HUDEP-2 (cell line): ENCODE measurements around the gene TOP3A.
A peak's percentile ranks its signal among the peaks of the same experiment; 100 is the strongest.

Experiments
- DNase-seq, 76 experiments: peaks; one replicate each; lab custom pipeline; 2025; ENCODE audit not compliant: unreplicated experiment in 76 of 76; lab: John Stamatoyannopoulos, UW

Gene TOP3A

DNA sequence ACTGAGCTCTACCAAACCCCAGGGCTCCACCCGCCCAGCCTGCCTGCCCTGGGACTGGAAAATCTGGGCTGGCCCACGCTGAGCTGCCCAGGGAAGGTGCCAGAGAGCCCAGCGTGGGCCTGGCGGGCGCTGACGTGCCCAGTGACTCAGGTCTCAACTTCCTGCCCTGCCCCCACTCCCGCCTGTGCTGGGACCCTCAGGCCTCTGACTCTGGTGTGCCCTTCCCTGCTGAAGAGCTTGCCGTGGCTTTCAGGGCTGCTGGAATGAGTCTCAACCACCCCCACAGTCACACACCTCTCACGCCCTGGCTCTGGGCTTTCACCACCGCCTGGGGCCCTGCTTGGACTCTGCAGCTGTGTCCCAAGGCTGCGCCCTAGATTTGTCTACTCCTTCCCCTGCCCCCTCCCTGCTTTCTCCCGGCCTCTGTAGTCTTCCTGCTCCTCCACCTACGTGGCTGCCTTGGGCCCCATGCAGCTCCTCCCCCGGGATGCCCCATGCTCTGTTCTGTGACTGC, 79.0 kb downstream of the TOP3A start:
- DNase-seq = peak in 16 of 76 experiments; percentile 1 to 66 (median 13)

DNA sequence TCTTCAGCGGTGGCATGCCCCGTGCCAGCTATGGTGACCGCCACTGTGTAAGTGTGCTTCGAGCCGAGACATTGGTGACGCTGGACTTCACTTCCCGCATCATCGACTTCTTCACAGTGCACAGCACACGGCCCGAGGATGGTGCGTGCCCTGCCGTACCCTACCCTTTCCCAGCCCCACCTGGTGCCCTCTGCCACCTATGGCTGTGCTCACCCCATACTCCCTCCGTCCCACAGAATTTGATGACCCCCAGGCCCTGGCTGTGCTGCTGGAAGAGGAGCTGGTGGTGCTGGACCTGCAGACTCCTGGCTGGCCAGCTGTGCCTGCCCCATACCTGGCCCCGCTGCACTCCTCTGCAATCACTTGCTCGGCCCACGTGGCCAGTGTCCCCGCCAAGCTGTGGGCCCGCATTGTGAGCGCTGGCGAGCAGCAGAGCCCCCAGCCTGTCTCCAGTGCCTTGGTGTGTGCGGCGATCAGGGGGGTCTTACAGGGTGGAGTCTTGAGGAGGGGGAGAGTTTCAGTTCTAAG, 79.9 kb downstream of the TOP3A start:
- no peak for DNase-seq

DNA sequence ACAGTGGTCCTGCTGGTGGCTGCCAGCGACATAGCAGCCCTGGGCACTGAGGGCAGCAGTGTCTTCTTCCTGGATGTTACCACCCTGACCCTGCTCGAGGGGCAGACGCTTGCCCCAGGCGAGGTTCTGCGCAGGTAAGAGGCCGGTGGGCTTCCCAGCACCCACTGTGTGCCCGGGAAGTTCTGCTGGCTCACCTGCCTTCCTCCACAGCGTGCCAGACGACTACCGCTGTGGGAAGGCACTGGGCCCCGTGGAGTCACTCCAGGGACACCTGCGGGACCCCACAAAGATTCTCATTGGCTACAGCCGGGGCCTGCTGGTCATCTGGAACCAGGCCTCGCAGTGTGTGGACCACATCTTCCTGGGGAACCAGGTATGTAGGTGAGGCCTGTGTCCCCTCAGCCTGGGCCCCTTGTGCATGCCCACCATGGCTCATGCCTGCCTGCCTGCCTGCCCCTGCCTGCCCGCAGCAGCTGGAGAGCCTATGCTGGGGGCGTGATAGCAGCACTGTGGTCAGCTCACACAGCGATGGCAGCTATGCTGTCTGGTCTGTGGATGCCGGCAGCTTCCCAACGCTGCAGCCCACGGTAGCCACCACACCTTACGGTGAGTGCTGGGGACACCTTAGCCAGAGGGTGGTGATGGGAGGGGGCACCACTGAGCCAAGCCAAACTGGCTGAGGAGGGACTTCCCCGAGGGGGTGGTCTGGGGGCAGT, 80.8 kb downstream of the TOP3A start:
- DNase-seq = no peak

DNA sequence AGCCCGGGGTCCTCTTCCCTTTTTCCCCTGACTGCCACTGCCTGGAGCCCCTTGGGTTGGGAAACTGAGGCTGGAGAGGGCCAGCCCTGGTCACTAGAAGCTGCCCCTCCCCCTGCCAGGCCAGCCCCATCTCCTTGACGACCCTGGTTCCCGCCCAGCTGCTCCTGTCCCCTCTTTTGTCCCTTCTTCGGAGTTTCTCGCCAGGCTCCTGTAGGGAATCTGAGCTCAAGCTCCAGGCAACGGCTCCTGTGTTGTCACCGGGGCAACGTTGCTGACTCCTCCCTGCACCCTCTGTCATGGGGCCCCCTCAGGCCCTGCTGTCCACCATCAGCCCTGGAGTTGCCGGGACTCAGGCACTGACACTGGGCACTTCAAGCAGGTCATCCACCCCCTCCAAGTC, 83.6 kb downstream of the TOP3A start:
- no peak for DNase-seq

DNA sequence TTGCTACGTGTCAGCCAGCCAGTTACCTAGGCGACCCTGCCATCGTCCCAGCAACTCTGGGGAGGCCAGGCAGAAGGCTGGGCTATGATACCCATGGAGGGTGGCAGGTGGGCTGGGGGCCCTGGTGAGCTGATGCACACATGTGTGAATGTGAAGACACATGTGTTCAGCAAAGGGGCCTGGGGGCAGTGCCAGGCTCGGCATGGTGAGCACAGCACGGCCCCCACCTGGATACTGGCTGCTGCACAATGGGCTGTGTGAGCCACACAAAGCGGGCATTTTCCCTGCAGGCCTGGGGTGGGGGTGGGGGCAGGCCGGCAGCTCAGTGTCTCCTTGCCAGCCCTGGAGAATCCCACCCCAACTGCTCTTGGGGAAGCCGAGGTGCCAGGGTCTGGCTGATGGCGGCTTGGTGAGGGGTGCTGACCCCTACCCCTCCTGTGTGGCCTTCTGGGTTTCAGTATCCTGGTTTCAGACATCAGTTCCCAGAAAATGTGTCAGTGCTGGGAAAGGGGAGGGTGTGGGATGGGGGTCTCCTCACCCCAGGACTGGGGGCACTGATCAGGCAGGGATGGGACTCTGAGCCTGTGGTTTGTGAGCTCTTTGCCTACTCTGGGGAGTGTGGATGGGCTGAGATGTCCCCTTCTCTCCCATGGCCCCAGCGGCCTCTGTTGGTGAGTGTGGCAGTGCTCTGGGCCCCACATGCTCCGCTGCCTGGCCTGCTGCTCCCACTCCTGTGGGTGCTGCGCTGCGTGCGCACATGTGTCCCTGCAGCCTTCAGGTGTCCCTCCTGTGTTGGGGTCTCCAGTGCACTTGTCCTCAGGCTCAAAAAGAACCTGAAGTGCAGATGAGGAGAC, 84.3 kb downstream of the TOP3A start:
- no peak for DNase-seq

DNA sequence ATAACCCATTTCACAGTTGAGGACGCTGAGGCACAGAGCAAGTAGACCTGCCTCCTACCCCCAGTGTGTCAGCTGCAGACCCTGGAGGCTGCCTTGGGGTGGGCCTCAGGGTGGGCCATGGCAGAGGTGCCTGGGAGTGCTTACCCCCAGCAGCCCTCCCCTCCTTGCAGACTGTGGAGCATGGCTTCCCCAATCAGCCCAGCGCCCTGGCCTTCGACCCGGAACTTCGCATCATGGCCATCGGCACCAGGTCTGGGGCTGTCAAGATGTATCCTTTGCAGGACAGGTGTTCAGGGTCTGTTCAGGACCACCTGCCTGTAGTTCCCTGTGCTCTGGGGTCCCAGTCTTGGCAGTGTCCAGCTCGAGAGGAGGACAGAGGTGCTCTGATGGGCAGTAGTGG, 85.0 kb downstream of the TOP3A start:
- no peak for DNase-seq

DNA sequence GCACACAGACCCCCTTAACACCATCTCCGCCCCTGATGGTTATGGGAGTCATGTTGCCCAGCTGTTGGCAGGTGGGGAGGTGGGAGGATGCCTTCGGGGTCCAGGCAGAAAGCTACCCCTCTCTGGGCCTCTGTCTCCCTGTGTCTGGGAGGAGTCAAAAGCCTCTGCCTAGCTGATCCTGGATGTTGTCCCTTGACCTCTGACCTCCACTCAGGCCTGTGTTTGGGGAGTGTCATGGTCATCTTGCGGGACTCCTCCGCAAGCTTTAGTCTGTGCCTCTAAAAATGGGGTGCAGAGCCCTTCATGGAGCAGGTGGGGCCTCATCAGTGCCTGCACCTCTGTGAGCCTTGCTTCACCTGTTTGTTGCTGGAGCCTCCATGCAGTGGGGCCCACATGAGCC, 85.5 kb downstream of the TOP3A start:
- DNase-seq = no peak

DNA sequence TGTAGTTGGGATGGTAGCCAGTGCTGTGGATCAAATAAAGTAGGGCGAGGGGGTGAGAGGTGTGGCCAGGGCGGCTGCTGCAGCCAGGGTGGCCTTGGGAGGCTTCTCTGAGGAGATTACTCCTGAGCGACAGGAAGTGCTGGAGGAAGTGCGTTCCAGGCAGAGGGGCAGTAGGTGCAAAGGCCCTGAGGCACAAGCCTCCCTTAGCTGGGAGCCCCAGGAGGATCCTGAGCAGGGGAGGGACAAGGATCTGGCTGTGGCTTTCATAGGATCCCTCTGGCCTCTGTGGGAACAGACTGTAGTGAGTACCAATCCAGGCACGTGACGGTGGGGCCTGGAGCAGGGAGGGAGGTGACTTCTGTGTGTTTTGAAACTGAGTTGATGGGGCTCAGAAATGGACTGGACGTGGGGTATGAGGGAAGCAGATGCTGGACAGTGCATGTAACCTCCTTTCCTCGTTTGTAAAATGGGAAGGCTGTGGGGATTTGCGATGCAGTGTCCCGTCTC, 86.6 kb downstream of the TOP3A start:
- no peak for DNase-seq

DNA sequence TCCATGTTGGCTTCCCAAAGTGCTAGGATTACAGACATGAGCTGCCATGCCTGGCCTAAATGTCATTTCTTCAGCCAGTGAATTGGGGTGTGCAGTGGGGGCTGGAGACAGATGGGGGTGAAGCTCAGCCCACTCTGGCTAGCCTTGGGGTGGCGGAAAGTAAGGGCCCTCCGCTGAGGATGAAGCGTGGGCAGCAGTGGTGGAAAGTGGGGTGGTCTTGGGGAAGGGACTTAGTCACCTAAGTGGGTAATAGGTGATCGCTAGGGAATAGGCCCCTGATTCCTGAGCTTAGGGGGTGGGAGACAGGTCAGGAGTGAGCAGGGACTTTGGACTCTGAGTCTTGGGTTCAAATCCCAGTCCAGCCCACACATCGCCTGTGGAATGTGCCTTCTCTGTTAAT, 87.2 kb downstream of the TOP3A start:
- DNase-seq = no peak

DNA sequence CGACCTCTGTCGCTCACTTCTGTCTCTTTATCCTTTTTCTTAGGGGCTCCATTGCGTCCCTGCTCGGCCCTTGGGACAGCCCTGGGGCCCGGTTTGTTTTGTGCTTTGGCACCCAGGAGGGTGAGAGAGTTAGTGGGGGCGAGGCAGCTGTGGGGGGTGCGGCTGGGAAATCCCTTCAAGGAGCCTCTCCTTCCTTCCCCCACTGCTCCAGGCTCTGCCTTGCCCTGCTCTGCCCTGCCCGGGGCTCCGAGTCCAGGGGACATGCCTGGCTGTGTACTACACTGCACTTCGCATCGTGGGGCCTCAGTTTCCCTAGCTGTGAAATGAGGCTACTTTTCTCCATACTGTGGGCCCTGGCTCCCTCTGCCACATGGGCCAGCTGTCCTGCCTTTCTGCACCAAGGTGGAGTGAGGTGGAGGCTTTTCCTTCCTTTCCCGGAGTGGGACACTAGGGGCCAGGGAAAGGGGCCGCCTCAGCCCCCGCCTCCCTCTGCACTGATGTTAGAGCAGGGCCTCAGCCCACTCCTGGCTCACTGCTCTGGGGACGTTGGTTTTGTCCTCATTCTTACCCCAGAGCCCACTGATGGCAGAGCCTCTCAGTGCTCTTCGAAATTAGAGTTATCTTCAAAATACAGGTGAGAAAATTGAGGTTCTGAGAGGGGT, 88.4 kb downstream of the TOP3A start:
- DNase-seq = no peak

DNA sequence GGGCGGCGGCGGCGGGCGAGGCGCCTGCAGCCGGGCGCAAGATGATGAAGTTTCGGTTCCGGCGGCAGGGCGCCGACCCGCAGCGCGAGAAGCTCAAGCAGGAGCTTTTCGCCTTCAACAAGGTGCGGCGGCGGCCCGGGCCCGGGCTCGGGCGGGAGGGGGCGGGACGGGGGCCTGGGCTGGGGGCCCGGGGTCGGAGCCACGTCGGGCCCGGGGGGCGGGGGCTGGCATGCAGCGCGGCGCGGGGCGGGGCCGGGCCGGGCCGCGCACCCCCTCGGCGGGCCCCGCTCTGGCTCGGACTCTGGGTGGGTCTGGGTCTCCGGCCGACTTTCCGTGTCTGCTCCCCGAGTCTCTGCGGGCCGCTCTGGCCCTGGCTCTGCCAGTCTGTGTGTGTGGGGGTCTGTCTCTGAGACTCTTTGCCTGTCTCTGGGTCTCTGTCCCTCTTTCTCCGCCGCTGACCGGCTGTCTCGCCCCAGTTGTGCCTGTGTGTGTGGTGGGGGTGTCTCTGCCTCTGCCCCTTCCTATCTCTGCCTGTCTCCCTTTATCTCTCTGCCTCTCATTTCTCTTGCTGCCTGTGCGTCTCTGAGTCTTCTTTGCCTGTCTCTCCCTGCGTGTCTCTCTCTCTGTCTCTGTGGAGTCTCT, 89.0 kb downstream of the TOP3A start:
- peak in 10 of 76 experiments; percentile 8 to 35 (median 20) for DNase-seq

DNA sequence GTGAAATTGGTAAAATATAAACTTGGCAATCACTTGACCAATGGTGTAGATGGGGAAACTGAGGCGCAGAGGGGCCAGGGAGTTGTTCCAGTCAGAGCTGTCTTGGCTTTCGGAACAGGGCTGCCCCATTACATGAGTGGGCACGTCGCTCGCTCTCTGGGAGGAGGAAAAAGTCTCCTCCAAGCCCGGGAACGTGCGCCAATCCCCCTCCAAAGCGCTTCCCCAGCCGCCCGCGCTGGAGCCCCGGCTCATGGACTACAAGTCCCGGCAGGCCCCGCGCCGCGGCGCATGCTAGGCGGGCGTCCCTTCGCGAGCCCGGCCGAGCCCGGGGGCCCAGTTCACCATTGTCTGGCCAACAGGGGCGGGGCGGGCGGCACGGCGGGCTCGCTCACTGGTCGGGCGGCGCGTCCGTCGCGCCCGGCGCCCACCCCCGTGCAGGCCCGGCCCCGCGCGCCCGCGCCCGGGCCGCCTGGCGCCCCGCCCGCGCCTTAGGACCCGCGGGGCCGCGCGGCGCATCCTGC, 89.6 kb downstream of the TOP3A start, which contains the start of gene LLGL1:
LLGL1 (plus strand) TSS at position 515 of the 521 bp plus-strand sequence. CDS start 48 bp downstream, outside the sequence.
- DNase-seq = peak in 74 of 76 experiments; percentile 38 to 97 (median 89)

DNA sequence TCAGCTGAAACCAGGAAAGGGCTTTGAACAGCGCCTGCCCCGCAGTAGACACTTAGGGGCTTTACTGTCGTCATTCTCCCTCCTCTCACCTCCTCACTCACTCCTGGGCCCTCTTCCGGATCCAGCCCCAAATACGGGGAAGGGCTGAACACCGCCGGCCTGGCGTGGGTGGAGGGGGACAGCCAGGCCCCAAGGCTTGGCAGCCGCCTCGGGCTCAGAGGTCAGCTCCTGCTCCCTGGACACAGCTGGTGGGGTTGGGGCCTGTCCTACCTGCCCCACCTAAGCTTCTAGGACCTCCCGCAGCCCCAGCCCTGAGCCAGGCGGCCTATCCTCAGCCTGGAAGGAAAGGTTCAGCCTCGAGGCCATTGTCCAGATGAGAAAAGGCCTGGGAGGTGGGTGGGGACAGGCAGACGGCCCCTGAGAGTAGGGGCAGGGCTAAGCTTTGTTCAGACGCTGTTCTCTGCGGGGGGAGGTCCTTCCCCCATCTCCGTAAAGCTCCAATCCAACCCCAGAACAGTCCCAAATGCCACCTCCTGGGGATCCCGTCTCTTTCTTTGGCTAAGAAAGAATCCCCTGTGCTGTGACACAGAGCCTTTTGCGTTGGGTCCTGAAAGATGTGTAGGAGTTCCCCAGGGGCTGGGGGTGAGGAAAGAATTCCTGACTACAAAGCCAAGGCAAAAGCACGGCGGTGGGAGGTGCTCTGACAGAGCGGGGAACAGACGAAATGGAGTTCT, 90.2 kb downstream of the TOP3A start:
- DNase-seq = no peak

DNA sequence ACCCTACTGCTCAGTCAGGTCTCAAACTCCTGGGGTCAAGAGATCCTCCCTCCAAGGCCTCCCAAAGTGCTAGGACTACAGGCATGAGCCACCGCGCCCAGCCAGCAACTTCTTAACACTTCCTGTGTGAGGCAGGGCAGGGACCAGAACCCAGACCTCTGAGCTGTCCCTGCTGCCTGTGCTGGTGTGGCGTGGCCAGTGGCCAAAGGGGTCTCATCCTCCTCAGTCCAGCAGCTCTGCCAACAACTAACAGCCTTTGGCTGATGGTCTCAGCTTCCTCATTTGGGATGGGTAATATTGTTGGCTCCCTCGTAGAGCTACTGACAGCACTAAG, 90.8 kb downstream of the TOP3A start:
- peak in 1 of 76 experiments; percentile 1 for DNase-seq
